Urothelium cell line (cell line): Measurements from ENCODE around the gene CAMKMT.

Source experiments
- DNase-seq: peaks from one replicate; pipeline ENCODE4 v3.0.0; 2011; ENCODE audit warnings: low spot score, mixed read lengths
- FAIRE-seq: peaks from 2 replicates; lab custom pipeline; 2011; peaks lifted over from hg19 to GRCh38; lab: Jason Lieb, UNC

Gene CAMKMT

GRCh38 chr2:44680424-44680971 lies 318.8 kb downstream of the CAMKMT start:
- DNase-seq (no peak), FAIRE-seq (no peak)

- DNase-seq (no peak), FAIRE-seq (no peak)
Observed at GRCh38 chr2:44680983-44681531, 319.3 kb downstream of the CAMKMT start.

GRCh38 chr2:44682459-44682858 lies 320.7 kb downstream of the CAMKMT start:
- DNase-seq (no peak), FAIRE-seq (no peak)

- no peak for DNase-seq
- FAIRE-seq, result no peak
Observed at GRCh38 chr2:44684559-44684958, 322.8 kb downstream of the CAMKMT start.

GRCh38 chr2:44686561-44686960 lies 324.8 kb downstream of the CAMKMT start:
- FAIRE-seq, result no peak
- DNase-seq, result peak; percentile 20

GRCh38 chr2:44687686-44688455 lies 326.1 kb downstream of the CAMKMT start:
- FAIRE-seq (no peak), DNase-seq (no peak)

- FAIRE-seq, result no peak
Observed at GRCh38 chr2:44688456-44689124, 326.8 kb downstream of the CAMKMT start.

GRCh38 chr2:44689516-44689915 lies 327.8 kb downstream of the CAMKMT start:
- no peak for DNase-seq
- no peak for FAIRE-seq

More at GRCh38 chr2:44688456-44689124, 326.8 kb downstream of the CAMKMT start:
- no peak for DNase-seq

- no peak for FAIRE-seq
Observed at GRCh38 chr2:44691174-44691785, 329.5 kb downstream of the CAMKMT start.

GRCh38 chr2:44692821-44693220 lies 331.1 kb downstream of the CAMKMT start:
- DNase-seq (no peak), FAIRE-seq (no peak)

More at GRCh38 chr2:44691174-44691785, 329.5 kb downstream of the CAMKMT start:
- no peak for DNase-seq

- FAIRE-seq (no peak), DNase-seq (no peak)
Observed at GRCh38 chr2:44700824-44701223, 339.1 kb downstream of the CAMKMT start.

GRCh38 chr2:44705356-44705755 lies 343.6 kb downstream of the CAMKMT start:
- FAIRE-seq (no peak), DNase-seq (no peak)

- FAIRE-seq (no peak), DNase-seq (no peak)
Observed at GRCh38 chr2:44705876-44706480, 344.2 kb downstream of the CAMKMT start.

- FAIRE-seq (no peak), DNase-seq (no peak)
Observed at GRCh38 chr2:44706681-44707553, 345.2 kb downstream of the CAMKMT start.

GRCh38 chr2:44707945-44708660 lies 346.4 kb downstream of the CAMKMT start:
- no peak for FAIRE-seq
- DNase-seq, result peak; percentile 22

- no peak for FAIRE-seq
- DNase-seq, result peak; percentile 30
Observed at GRCh38 chr2:44708661-44709000, 346.9 kb downstream of the CAMKMT start.

GRCh38 chr2:44713170-44713569 lies 351.4 kb downstream of the CAMKMT start:
- no peak for FAIRE-seq
- DNase-seq, result no peak

GRCh38 chr2:44715671-44716081 lies 353.9 kb downstream of the CAMKMT start:
- DNase-seq, result peak; percentile 60

GRCh38 chr2:44716131-44716530 lies 354.4 kb downstream of the CAMKMT start:
- no peak for DNase-seq
- FAIRE-seq, result no peak

More at GRCh38 chr2:44715671-44716081, 353.9 kb downstream of the CAMKMT start:
- FAIRE-seq, result no peak
